Fibroblast of skin of left biceps (primary cell): ENCODE results near the gene TWF2.

Experiments used
- DNase-seq, 2 experiments: peaks; one replicate each; pipeline ENCODE4 v3.0.0-alpha.2; 2013; ENCODE audit warnings: low read depth in 2 of 2

The TWF2 gene

GRCh38 chr3:52222319-52223221, 16.4 kb downstream of the TWF2 start:
- no peak for DNase-seq

GRCh38 chr3:52221563-52222318, 17.2 kb downstream of the TWF2 start:
- no peak for DNase-seq

GRCh38 chr3:52221141-52221562, 17.8 kb downstream of the TWF2 start:
- no peak for DNase-seq

- no peak for DNase-seq
Measured at GRCh38 chr3:52220380-52221026, 18.5 kb downstream of the TWF2 start.

GRCh38 chr3:52218937-52219650, 19.9 kb downstream of the TWF2 start:
- no peak for DNase-seq

GRCh38 chr3:52218454-52218853, 20.5 kb downstream of the TWF2 start:
- no peak for DNase-seq

- DNase-seq = no peak
Measured at GRCh38 chr3:52218026-52218425, 20.9 kb downstream of the TWF2 start.

GRCh38 chr3:52217409-52217805, 21.6 kb downstream of the TWF2 start:
- DNase-seq = no peak

GRCh38 chr3:52216585-52217408, 22.2 kb downstream of the TWF2 start:
- no peak for DNase-seq

GRCh38 chr3:52215351-52215750, 23.6 kb downstream of the TWF2 start:
- no peak for DNase-seq

- no peak for DNase-seq
Measured at GRCh38 chr3:52213901-52214300, 25.1 kb downstream of the TWF2 start.

GRCh38 chr3:52213005-52213404, 26.0 kb downstream of the TWF2 start:
- DNase-seq = no peak

- DNase-seq = no peak
Measured at GRCh38 chr3:52211268-52211891, 27.6 kb downstream of the TWF2 start.

GRCh38 chr3:52210550-52211046, 28.4 kb downstream of the TWF2 start:
- no peak for DNase-seq

- DNase-seq = no peak
Measured at GRCh38 chr3:52210037-52210436, 28.9 kb downstream of the TWF2 start.

- DNase-seq = no peak
Measured at GRCh38 chr3:52208556-52208955, 30.4 kb downstream of the TWF2 start.

GRCh38 chr3:52205727-52206372, 33.1 kb downstream of the TWF2 start:
- DNase-seq = no peak

GRCh38 chr3:52204337-52205073, 34.5 kb downstream of the TWF2 start:
- no peak for DNase-seq

- no peak for DNase-seq
Measured at GRCh38 chr3:52203701-52204100, 35.3 kb downstream of the TWF2 start.
